ENCODE data around the gene ALOX15B. TPM values are rescaled to one million over a fixed set of nuclear protein-coding genes. Genes with fewer than 3 reads are reported as not detected.
A peak's percentile ranks its signal among the peaks of the same experiment; 100 is the strongest.
"Not testable (repeated sequence)": the region's sequence is repeated elsewhere in the genome, so short reads cannot be mapped to it uniquely, and the experiment has no call there.

The ALOX15B gene
- polyA plus RNA-seq, 4 donors, result 0.84 to 1.8 (median 0.96) TPM

- peak in 1 of 4 donors; percentile 66 for DNase-seq (ENCODE audit: low read depth in 4 of 4, low spot score in 2 of 4)
Measured at GRCh38 chr17:8060274-8060673, 21.4 kb downstream of the ALOX15B start.

GRCh38 chr17:8061851-8062250, 23.0 kb downstream of the ALOX15B start:
- DNase-seq (ENCODE audit: low read depth in 4 of 4, low spot score in 2 of 4), result not testable (repeated sequence)

DNA sequence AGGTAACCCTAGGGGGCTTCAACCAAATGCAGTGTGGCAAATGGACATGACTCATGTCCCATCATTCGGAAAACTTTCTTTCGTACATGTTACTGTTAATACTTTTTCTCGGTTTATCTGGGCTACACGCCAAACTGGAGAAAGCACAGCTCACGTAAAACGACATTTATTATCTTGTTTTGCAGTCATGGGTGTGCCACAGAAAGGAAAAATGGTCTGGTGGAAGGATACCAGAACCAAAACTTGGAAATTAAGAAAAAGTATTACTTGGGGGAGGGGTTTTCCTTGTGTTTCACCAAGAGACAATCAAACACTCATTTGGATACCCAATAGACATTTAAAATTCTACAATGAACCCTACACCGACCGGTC, 23.6 kb downstream of the ALOX15B start:
- no peak for DNase-seq (ENCODE audit: low read depth in 4 of 4, low spot score in 2 of 4)

DNA sequence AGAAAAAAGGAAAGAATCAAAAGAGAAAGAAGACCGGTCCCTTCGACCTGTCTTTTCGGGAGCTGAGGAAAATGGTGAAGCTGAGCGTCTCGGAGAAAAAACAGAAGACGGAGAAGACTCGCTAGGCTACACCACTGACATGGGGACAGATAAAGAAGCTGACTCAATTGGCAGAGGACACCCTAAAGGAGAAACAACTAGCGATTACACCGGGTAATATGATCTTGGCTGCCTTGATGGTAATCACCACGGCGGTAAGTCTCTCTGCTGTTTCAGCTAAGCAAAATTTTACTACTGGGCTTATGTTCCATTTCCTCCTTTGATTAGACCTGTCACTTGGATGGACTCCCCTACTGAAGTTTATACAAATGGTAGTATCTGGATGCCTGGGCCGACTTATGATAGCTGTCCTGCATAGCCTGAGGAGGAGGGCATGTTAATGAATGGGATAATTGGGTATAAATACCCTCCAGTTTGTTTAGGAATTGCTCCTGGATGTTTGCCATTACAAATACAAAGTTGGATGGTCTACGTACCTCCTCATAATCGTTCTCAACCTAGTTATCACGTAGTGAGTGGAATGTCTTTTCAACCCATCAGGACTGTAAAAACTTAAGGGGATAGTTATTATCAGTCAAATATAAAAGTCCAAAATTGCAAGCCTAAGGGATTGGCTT, 24.1 kb downstream of the ALOX15B start:
- DNase-seq (ENCODE audit: low read depth in 4 of 4, low spot score in 2 of 4), result no peak

DNA sequence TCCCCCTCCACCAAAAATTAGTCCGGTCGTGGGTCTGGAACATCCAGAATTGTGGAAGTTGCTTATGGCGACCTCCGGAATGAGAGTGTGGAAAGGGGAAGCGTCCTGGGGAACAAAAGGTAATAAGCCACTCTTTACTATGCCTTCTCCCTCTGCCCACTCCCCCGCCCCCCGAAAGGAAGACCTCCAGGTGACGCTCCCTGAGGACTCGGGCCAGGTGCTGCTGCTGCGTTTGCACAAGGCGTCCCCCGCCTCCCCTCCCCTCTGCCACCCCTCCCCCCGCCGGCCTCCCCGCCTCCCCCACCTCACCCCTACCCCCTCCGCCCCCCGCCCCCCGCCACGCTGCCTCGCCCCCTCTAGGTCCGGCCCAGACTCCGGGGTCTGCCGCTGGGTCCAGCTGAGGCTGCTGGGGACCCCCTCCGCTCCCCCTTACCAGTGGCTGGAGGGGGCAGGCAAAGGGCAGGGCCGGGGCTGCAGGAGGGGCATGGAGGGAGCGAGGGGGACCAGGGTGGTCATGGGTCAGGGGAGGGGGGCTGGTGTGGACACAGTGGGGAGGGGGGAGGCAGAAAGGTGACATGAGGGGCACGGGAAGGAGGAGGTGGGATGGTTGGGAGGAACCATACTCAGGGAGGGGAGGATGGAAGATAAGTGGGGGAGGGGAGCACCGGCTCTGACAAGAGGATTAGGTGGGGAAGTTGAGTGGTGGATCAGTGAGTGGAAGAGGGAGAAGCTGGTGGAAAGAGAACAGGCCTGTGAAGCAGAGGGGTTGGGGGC, 25.1 kb downstream of the ALOX15B start:
- no peak for DNase-seq (ENCODE audit: low read depth in 4 of 4, low spot score in 2 of 4)

DNA sequence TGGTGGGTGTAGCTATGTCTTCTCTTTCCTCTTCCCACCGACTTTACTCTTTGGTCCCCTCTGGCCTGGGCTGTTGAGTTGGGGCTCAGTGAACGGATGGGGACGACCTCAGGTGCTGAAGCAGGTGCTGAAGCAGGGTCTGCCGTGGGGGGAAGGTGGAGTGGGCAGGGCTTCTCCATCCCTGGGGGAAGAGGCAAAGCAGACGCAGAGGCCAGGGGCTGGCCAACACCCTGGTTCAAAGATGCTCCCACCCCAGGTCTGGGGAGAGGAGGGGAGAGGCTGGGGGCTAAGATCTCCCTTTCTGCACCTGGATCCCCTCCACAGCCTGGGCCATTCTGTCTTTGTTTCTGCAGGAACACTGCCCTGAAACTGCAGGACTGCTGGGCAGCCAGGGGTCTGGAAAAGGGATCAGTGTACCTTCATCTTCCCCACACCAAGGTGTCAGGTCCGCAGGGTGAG, 25.7 kb downstream of the ALOX15B start:
- DNase-seq (ENCODE audit: low read depth in 4 of 4, low spot score in 2 of 4), result no peak

- no peak for DNase-seq (ENCODE audit: low read depth in 4 of 4, low spot score in 2 of 4)
Measured at GRCh38 chr17:8066841-8067775, 28.2 kb downstream of the ALOX15B start.

DNA sequence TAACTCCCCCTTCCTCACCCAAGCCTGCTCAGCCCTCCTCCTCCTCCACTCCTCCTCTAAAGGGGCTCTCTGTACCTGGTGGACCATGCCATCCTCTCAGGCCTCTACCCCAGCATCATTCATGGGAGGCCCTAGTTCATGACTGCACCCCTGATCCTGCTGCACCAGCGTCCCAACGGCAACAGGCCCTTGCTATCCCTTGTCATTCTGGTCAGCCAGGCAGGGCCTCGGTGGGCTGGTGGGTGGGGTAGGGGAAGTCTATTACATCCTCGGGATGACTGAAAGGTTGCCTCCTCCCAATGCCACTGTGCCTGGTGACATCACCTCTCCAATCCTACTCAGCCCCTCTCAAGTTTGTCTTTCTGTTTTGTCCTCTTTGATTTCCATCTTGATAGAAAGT, 28.9 kb downstream of the ALOX15B start:
- DNase-seq (ENCODE audit: low read depth in 4 of 4, low spot score in 2 of 4), result no peak

- DNase-seq (ENCODE audit: low read depth in 4 of 4, low spot score in 2 of 4), result no peak
Measured at GRCh38 chr17:8068736-8069586, 30.1 kb downstream of the ALOX15B start.

- DNase-seq (ENCODE audit: low read depth in 4 of 4, low spot score in 2 of 4), result no peak
Measured at GRCh38 chr17:8069587-8069860, 30.7 kb downstream of the ALOX15B start.

- DNase-seq (ENCODE audit: low read depth in 4 of 4, low spot score in 2 of 4), result no peak
Measured at GRCh38 chr17:8071496-8071895, 32.6 kb downstream of the ALOX15B start.

GRCh38 chr17:8072341-8072728, 33.5 kb downstream of the ALOX15B start:
- DNase-seq (ENCODE audit: low read depth in 4 of 4, low spot score in 2 of 4), result no peak

DNA sequence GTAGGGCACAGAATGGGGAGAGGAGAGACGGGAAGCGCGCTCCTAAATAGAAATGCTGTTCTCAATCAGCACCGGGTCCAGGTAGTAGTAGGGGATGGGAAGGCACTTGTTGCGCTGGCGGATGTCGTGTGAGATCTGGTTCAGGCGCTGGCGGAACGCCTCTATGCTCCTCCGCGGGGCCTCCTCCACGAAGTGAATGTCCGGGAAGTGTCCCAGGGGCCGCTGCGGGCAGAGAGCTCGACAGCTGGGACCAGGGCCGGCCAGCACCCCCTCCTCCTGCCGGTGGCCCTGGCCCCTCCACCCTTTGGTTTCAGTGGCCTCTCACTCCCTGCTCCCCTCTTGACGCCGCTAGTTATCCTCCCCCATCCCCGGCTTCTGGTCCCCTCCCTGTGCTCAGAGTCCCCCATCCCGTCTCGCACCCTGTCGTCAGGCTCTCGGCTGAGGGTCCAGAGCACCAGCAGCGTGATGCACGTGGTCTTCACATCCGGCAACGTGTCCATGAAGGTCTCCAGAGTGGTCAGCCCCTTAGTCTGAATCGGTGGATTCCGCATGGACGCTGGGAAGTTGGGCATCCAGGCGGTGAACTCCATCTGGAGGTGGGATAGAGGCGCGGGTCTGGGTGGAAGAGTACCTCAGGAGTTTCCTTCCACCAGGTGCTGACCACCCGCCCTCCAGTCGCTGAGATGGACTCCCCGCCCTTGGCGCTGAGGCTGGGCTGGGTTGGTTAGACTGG, 34.0 kb downstream of the ALOX15B start:
- no peak for DNase-seq (ENCODE audit: low read depth in 4 of 4, low spot score in 2 of 4)

GRCh38 chr17:8073627-8074484, 35.0 kb downstream of the ALOX15B start:
- no peak for DNase-seq (ENCODE audit: low read depth in 4 of 4, low spot score in 2 of 4)

- no peak for DNase-seq (ENCODE audit: low read depth in 4 of 4, low spot score in 2 of 4)
Measured at GRCh38 chr17:8074554-8074953, 35.7 kb downstream of the ALOX15B start.

GRCh38 chr17:8075081-8075480, 36.2 kb downstream of the ALOX15B start:
- no peak for DNase-seq (ENCODE audit: low read depth in 4 of 4, low spot score in 2 of 4)

DNA sequence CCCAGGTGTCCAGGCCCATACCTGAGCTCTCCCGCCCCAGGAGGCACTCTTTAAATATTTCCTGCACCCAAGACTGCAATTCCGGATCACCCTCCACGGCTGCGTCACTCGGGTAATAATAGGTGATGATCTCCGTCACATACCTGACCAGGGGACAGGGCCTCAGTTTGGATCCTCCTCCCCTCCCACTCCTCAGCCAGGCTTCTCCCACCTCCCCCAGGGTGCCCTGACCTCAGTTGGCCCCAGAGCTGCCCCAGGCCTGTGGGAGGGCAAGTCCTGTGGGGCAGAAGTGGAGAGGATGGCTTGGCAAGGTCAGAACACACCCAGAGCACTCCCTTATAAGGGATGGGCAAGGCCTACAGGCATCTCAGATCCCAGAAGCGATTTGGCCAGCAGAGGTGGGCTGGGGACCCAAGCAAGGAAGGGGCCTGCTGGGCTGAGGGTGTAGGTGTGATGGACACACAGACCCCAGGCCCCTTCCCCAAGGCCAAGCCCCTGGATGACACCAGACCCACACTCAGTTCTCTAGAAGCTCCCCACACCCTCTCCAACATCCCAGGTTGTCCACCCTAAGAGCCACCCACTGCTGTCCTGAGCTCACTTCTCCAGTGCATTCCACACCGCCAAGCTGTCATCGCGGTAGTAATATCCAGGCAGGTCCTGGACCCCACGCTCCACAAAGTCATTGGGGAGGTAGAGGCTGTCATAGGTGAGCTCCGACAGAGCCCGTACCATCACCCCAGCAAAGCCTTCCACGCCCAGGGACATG, 36.9 kb downstream of the ALOX15B start:
- no peak for DNase-seq (ENCODE audit: low read depth in 4 of 4, low spot score in 2 of 4)

Data from left renal cortex interstitium (tissue), 4 donors.